ENCODE results near the gene FHDC1. TPM values are rescaled to one million over a fixed set of nuclear protein-coding genes. Genes with fewer than 3 reads are reported as not detected.

FHDC1 gene
- total and polyA plus RNA-seq, 9 donors, result 3.6 to 11.1 (median 6.9) TPM

GRCh38 chr4:152929888-152930287, 6.2 kb upstream of the FHDC1 start:
- Histone ChIP-seq H3K4me3 (ENCODE audit: low read length) (no peak overlapping the region), H3K9me3 (replicated peaks; ENCODE audit: control insufficient read depth, low read depth, low read length) (no peaks in the 10 kb centered on the region), H3K4me1 (ENCODE audit: control insufficient read depth, insufficient read depth, low read length) (no peaks in the 10 kb centered on the region), H3K36me3 (ENCODE audit: control insufficient read depth, insufficient read depth, low read length) (no peaks in the 10 kb centered on the region), H3K27ac (ENCODE audit: low read length) (no peak overlapping the region), H3K27me3 (ENCODE audit: control insufficient read depth, insufficient read depth, low read length) (no peaks in the 10 kb centered on the region)
- DNase-seq, result no peak
- WGBS (ENCODE audit: insufficient coverage), result no CpG with 5 or more reads among the region's 1 CpG

DNA sequence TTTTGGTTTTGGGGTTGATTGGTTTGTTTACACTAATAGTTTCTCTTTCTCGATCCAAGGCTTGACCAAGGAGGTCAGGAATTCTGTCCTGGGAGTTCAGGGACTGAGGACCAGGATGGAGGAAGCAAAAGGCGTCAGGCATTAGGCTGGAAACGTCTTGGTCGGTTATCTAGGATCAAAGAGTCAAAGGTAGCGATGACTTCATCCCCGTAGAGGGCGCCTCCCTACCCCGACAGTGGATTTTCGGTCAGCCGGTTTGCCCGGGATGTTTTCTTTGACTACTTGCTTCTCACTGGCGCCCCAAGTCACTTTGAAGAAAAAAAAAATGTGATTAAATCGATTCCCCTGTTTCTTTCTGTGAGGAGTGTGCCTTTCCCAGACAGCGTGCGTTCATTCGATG, 980 bp upstream of the FHDC1 start:
- no peak overlapping the region for H3K4me3 ChIP-seq (ENCODE audit: low read length)
- no peak overlapping the region for H3K27ac ChIP-seq (ENCODE audit: low read length)
- H3K9me3 ChIP-seq (replicated peaks; ENCODE audit: control insufficient read depth, low read depth, low read length), result no peaks in the 10 kb centered on the region
- no peak for DNase-seq
- peaks cover 46% of the 10 kb centered on the region for H3K27me3 ChIP-seq (ENCODE audit: control insufficient read depth, insufficient read depth, low read length)
- H3K4me1 ChIP-seq (ENCODE audit: control insufficient read depth, insufficient read depth, low read length), result peaks cover 18% of the 10 kb centered on the region
- 18% methylated on average over 6 of the region's 16 CpGs for WGBS (ENCODE audit: insufficient coverage)
- H3K36me3 ChIP-seq (ENCODE audit: control insufficient read depth, insufficient read depth, low read length), result no peaks in the 10 kb centered on the region

DNA sequence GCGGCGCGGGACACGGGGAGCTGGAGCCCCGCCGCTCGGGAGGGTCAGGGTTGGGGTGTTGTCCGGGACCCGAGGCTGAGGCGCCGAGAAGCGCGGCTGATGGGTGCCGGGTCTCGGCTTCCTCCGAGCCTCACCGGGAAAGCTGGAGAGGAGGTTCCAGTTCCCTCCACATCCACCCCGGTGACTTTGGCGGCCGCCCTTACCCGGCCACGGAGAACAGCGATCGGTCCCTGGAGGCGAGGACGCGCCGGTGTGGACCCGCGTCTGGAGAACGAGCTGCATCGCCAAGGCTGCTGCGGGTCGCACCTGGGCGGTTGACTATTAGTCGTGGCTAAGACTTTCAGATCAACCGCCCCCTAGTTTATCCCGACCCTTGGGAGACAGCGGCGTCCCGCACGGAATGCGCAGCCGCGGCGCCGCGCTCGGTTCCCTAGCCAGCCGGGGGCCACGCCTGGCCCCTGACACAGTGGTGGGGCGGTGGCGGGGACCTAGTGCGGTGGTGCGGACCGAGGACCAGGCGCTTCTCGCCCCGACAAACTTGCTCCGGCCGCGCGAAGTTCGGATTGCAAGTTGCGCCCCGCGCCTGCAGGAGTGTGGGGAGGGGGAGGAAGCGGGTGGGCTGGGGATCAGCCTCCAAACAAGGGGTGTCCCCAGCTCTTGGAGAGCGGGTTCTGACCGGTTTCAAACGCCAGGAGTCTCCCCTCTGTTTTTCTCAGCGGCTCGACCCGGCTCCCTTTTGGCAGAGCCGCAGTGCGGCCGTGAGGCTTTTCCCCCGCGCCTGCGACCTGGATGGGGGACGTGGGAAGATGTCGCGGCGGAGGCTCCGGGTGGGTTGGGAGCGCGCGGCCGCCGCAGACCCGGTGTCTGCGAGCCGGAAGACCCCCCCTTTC, 568 bp downstream of the FHDC1 start:
- H3K27ac ChIP-seq (ENCODE audit: low read length), result peak overlapping the region; percentile 31
- H3K36me3 ChIP-seq (ENCODE audit: control insufficient read depth, insufficient read depth, low read length), result no peaks in the 10 kb centered on the region
- WGBS (ENCODE audit: insufficient coverage), result under 1% methylated on average over 66 of the region's 93 CpGs
- H3K27me3 ChIP-seq (ENCODE audit: control insufficient read depth, insufficient read depth, low read length), result peaks cover 46% of the 10 kb centered on the region
- DNase-seq, result peak; percentile 65
- H3K4me3 ChIP-seq (ENCODE audit: low read length), result peak overlapping the region; percentile 63
- peaks cover 18% of the 10 kb centered on the region for H3K4me1 ChIP-seq (ENCODE audit: control insufficient read depth, insufficient read depth, low read length)
- no peaks in the 10 kb centered on the region for H3K9me3 ChIP-seq (replicated peaks; ENCODE audit: control insufficient read depth, low read depth, low read length)

GRCh38 chr4:152937336-152938236, 1.5 kb downstream of the FHDC1 start:
- peak overlapping the region; percentile 63 for H3K4me3 ChIP-seq (ENCODE audit: low read length)
- no peaks in the 10 kb centered on the region for H3K36me3 ChIP-seq (ENCODE audit: control insufficient read depth, insufficient read depth, low read length)
- peaks cover 18% of the 10 kb centered on the region for H3K4me1 ChIP-seq (ENCODE audit: control insufficient read depth, insufficient read depth, low read length)
- peak overlapping the region; percentile 77 for H3K27ac ChIP-seq (ENCODE audit: low read length)
- peak; percentile 94 for DNase-seq
- under 1% methylated on average over 76 of the region's 91 CpGs for WGBS (ENCODE audit: insufficient coverage)
- peaks cover 46% of the 10 kb centered on the region for H3K27me3 ChIP-seq (ENCODE audit: control insufficient read depth, insufficient read depth, low read length)
- no peaks in the 10 kb centered on the region for H3K9me3 ChIP-seq (replicated peaks; ENCODE audit: control insufficient read depth, low read depth, low read length)

GRCh38 chr4:152938237-152938947, 2.3 kb downstream of the FHDC1 start:
- H3K27ac ChIP-seq (ENCODE audit: low read length), result peak overlapping the region; percentile 77

DNA sequence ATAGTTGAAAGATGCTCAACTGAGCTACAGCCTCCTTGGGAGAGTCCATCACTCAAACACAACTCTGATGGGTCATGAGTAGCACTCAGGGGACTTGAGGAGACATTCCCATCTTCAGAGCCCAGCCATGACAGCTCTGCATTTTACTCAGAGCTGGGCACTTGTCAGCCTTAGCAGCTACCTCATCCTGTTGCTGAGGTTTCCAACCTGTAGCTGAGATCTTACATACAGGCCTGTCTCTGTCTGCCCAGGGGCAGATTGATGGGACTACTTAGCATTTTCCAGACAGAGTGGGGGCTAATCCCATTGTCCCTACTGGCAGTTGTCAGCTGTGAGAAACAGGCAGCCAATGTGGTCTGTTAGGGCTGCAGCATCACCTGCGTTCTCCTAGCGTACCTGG, 3.5 kb downstream of the FHDC1 start:
- Histone ChIP-seq H3K27me3 (ENCODE audit: control insufficient read depth, insufficient read depth, low read length) (peaks cover 46% of the 10 kb centered on the region), H3K4me1 (ENCODE audit: control insufficient read depth, insufficient read depth, low read length) (peaks cover 29% of the 10 kb centered on the region), H3K4me3 (ENCODE audit: low read length) (no peak overlapping the region), H3K36me3 (ENCODE audit: control insufficient read depth, insufficient read depth, low read length) (no peaks in the 10 kb centered on the region), H3K27ac (ENCODE audit: low read length) (peak overlapping the region; percentile 3), H3K9me3 (replicated peaks; ENCODE audit: control insufficient read depth, low read depth, low read length) (no peaks in the 10 kb centered on the region)
- WGBS (ENCODE audit: insufficient coverage), result no CpG with 5 or more reads among the region's 2 CpGs
- DNase-seq, result no peak

More at GRCh38 chr4:152938237-152938947, 2.3 kb downstream of the FHDC1 start:
- Histone ChIP-seq H3K4me3 (ENCODE audit: low read length) (peak overlapping the region; percentile 52), H3K36me3 (ENCODE audit: control insufficient read depth, insufficient read depth, low read length) (no peaks in the 10 kb centered on the region), H3K27me3 (ENCODE audit: control insufficient read depth, insufficient read depth, low read length) (peaks cover 46% of the 10 kb centered on the region), H3K4me1 (ENCODE audit: control insufficient read depth, insufficient read depth, low read length) (peaks cover 23% of the 10 kb centered on the region), H3K9me3 (replicated peaks; ENCODE audit: control insufficient read depth, low read depth, low read length) (no peaks in the 10 kb centered on the region)
- WGBS (ENCODE audit: insufficient coverage), result 5% methylated on average over 10 of the region's 17 CpGs
- DNase-seq, result peak; percentile 37

GRCh38 chr4:152940461-152940860, 4.3 kb downstream of the FHDC1 start:
- peaks cover 33% of the 10 kb centered on the region for H3K4me1 ChIP-seq (ENCODE audit: control insufficient read depth, insufficient read depth, low read length)
- no peak overlapping the region for H3K4me3 ChIP-seq (ENCODE audit: low read length)
- H3K27me3 ChIP-seq (ENCODE audit: control insufficient read depth, insufficient read depth, low read length), result peaks cover 41% of the 10 kb centered on the region
- H3K27ac ChIP-seq (ENCODE audit: low read length), result no peak overlapping the region
- no peaks in the 10 kb centered on the region for H3K9me3 ChIP-seq (replicated peaks; ENCODE audit: control insufficient read depth, low read depth, low read length)
- WGBS (ENCODE audit: insufficient coverage), result no CpG with 5 or more reads among the region's 2 CpGs
- no peak for DNase-seq
- no peaks in the 10 kb centered on the region for H3K36me3 ChIP-seq (ENCODE audit: control insufficient read depth, insufficient read depth, low read length)

DNA sequence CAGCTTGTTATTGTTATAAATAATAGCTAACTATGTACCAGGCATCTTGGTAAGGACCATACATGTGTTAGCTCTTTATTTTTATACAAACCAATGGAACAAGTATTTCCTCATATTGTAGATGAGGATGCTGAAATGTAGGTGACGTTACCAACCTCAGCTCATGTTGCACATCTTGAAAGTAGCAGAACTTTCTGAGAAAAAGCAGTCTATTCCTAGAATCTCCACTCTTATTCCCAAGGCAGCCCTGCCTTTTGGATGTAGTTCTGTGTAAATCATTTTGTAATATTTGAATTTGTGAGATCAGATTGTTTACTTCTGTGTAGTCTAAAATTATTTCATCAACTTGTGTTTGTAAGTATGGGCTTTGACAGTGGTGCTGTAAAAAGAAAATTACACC, 5.3 kb downstream of the FHDC1 start:
- WGBS (ENCODE audit: insufficient coverage), result no CpG with 5 or more reads among the region's 1 CpG
- peak; percentile 76 for DNase-seq
- Histone ChIP-seq H3K27ac (ENCODE audit: low read length) (peak overlapping the region; percentile 31), H3K36me3 (ENCODE audit: control insufficient read depth, insufficient read depth, low read length) (no peaks in the 10 kb centered on the region), H3K4me3 (ENCODE audit: low read length) (no peak overlapping the region), H3K27me3 (ENCODE audit: control insufficient read depth, insufficient read depth, low read length) (peaks cover 34% of the 10 kb centered on the region), H3K9me3 (replicated peaks; ENCODE audit: control insufficient read depth, low read depth, low read length) (no peaks in the 10 kb centered on the region), H3K4me1 (ENCODE audit: control insufficient read depth, insufficient read depth, low read length) (peaks cover 28% of the 10 kb centered on the region)

DNA sequence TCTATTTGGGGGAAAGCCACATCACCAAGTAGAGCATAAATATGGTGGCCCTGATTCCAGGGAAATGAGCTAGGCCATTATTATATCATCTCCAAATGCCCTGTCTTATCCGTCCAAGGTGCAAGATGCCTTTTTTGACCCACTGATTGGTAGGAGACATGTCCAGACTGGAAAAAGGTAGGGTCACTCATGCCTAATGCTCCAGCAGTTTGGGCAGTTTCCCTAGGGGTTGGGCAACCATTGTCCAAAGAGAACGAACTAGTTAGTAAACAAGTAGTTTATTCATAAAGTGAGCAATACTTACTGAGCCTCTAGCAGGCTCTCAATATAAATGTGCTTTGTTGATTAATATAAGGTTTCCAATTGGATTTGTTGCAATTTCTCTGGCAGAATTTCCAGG, 6.2 kb downstream of the FHDC1 start:
- no peaks in the 10 kb centered on the region for H3K36me3 ChIP-seq (ENCODE audit: control insufficient read depth, insufficient read depth, low read length)
- H3K4me3 ChIP-seq (ENCODE audit: low read length), result no peak overlapping the region
- no CpG with 5 or more reads among the region's 2 CpGs for WGBS (ENCODE audit: insufficient coverage)
- H3K27ac ChIP-seq (ENCODE audit: low read length), result no peak overlapping the region
- no peaks in the 10 kb centered on the region for H3K9me3 ChIP-seq (replicated peaks; ENCODE audit: control insufficient read depth, low read depth, low read length)
- peaks cover 28% of the 10 kb centered on the region for H3K4me1 ChIP-seq (ENCODE audit: control insufficient read depth, insufficient read depth, low read length)
- peaks cover 25% of the 10 kb centered on the region for H3K27me3 ChIP-seq (ENCODE audit: control insufficient read depth, insufficient read depth, low read length)
- DNase-seq, result no peak

Measured in muscle of leg (tissue), 11 donors.